MCF 10A (cell line): ENCODE data around the gene ARHGAP10. TPM values are rescaled to one million over a fixed set of nuclear protein-coding genes. Genes with fewer than 3 reads are reported as not detected.
A peak's percentile ranks its signal among the peaks of the same experiment; 100 is the strongest.

ENCODE experiments used
- BruUV-seq: library from RNA; stranded (reverse); fragments of 400-500 nt; replicated peaks from 2 replicates; lab custom pipeline; 2021; lab: Mats Ljungman, UMichigan
- CTCF ChIA-PET: fragments of 300-600 bp; sonication (Branson Sonifier 250); formaldehyde crosslinking; extraction: SDS; loops from one replicate; lab custom pipeline; 2021; ENCODE audit warnings: antibody characterized with exemption, inconsistent platforms; lab: Yijun Ruan, JAX
- POLR2A ChIA-PET: fragments of 300-600, 350-650 bp; sonication (Branson Sonifier 250); formaldehyde crosslinking; extraction: SDS; loops from one replicate; lab custom pipeline; 2020; ENCODE audit warnings: antibody characterized with exemption, inconsistent platforms; lab: Yijun Ruan, JAX
- DNase-seq: peaks from one replicate; pipeline ENCODE4 v3.0.0-alpha.2; 2018; ENCODE audit not compliant: unreplicated experiment
- H3K27ac Mint-ChIP-seq: one replicate; pipeline ENCODE4 v1.8.0; 2022; ENCODE audit warnings: mild to moderate bottlenecking, low read depth, mixed read lengths; ENCODE audit not compliant: unreplicated experiment
- H3K27me3 Mint-ChIP-seq: one replicate; pipeline ENCODE4 v1.8.0; 2022; ENCODE audit warnings: mixed read lengths; ENCODE audit not compliant: insufficient read depth, unreplicated experiment
- H3K36me3 Mint-ChIP-seq: one replicate; pipeline ENCODE4 v1.8.0; 2022; ENCODE audit warnings: mild to moderate bottlenecking, moderate library complexity, mixed read lengths; ENCODE audit not compliant: insufficient read depth, unreplicated experiment
- H3K4me1 Mint-ChIP-seq: one replicate; pipeline ENCODE4 v1.8.0; 2022; ENCODE audit warnings: mixed read lengths; ENCODE audit not compliant: insufficient read depth, unreplicated experiment
- H3K4me3 Mint-ChIP-seq: one replicate; pipeline ENCODE4 v1.8.0; 2022; ENCODE audit warnings: mild to moderate bottlenecking, moderate library complexity, mixed read lengths; ENCODE audit not compliant: unreplicated experiment
- H3K9me3 Mint-ChIP-seq: one replicate; pipeline ENCODE4 v1.8.0; 2022; ENCODE audit warnings: mixed read lengths; ENCODE audit not compliant: unreplicated experiment
- CTCF ChIP-seq: fragments of 200-600 bp; IDR thresholded peaks from one replicate; pipeline ENCODE4 v1.8.0; 2022; ENCODE audit warnings: antibody characterized with exemption, mild to moderate bottlenecking; ENCODE audit not compliant: unreplicated experiment
- intact Hi-C: fragments of 100-400 bp; cut with micrococcal nuclease; formaldehyde crosslinking; loops from 2 replicates; pipeline ENCODE4 v1.14.1; 2022
- total RNA-seq: library from RNA; stranded (reverse); gene quantifications from 2 replicates; pipeline ENCODE4 v1.2.3, GENCODE V29; 2022

ARHGAP10 gene
- total RNA-seq, 1 experiment from 2014 or later: 22.4 TPM

- Mint-ChIP-seq H3K27me3 (no peaks in the 10 kb centered on the region), H3K4me3 (no peak overlapping the region), H3K27ac (no peak overlapping the region), H3K4me1 (peaks cover 26% of the 10 kb centered on the region), H3K9me3 (no peaks in the 10 kb centered on the region), H3K36me3 (peaks cover 13% of the 10 kb centered on the region)
- ChIA-PET POLR2A (interaction anchor here (1.7 kb wide), 1 partner anchor 12 kb away, joined by 5 read pairs; no protein-coding TSS in a partner anchor), CTCF (interaction anchor here (1.2 kb wide), 1 partner anchor 47 kb away, joined by 4 read pairs; no protein-coding TSS in a partner anchor)
- intact Hi-C loops: no loop called here
- TF ChIP-seq CTCF: no peak
- BruUV-seq: no TSS peak
- DNase-seq: no peak
These were observed 102.6 kb downstream of the ARHGAP10 start for GRCh38 chr4:147834480-147834879.

GRCh38 chr4:147836807-147837206, 104.9 kb downstream of the ARHGAP10 start:
- Mint-ChIP-seq H3K27ac (no peak overlapping the region), H3K27me3 (no peaks in the 10 kb centered on the region), H3K9me3 (no peaks in the 10 kb centered on the region), H3K36me3 (peaks cover 7% of the 10 kb centered on the region), H3K4me1 (peaks cover 5% of the 10 kb centered on the region), H3K4me3 (no peak overlapping the region)
- ChIA-PET POLR2A (interaction anchor here (1.2 kb wide), 3 partner anchors 10 to 105 kb away, joined by 3 to 4 read pairs (median 3); partner anchors contain the start of gene ARHGAP10), CTCF (interaction anchor here (0.6 to 3.2 kb wide), 7 partner anchors 11 to 346 kb away, joined by 3 to 26 read pairs (median 5); partner anchors contain the start of gene ARHGAP10)
- BruUV-seq: no TSS peak
- TF ChIP-seq CTCF: no peak
- no peak for DNase-seq
- intact Hi-C loops: loop anchor here (1.0 kb wide), 2 partner anchors 123 to 129 kb away; no protein-coding TSS in a partner anchor

GRCh38 chr4:147837435-147837834, 105.5 kb downstream of the ARHGAP10 start:
- intact Hi-C loops: loop anchor here (1.0 kb wide), 2 partner anchors 123 to 129 kb away; no protein-coding TSS in a partner anchor
- Mint-ChIP-seq H3K36me3 (peaks cover 7% of the 10 kb centered on the region), H3K9me3 (no peaks in the 10 kb centered on the region), H3K4me1 (no peaks in the 10 kb centered on the region), H3K4me3 (no peak overlapping the region), H3K27ac (no peak overlapping the region), H3K27me3 (no peaks in the 10 kb centered on the region)
- DNase-seq: peak; percentile 51
- BruUV-seq: no TSS peak
- peak; percentile 9 for TF ChIP-seq CTCF
- CTCF ChIA-PET: interaction anchor here (0.6 to 3.2 kb wide), 10 partner anchors 11 to 977 kb away, joined by 3 to 26 read pairs (median 3); no protein-coding TSS in a partner anchor
- POLR2A ChIA-PET: interaction anchor here (1.2 kb wide), 1 partner anchor 13 kb away, joined by 3 read pairs; no protein-coding TSS in a partner anchor

GRCh38 chr4:147837854-147838253, 106.0 kb downstream of the ARHGAP10 start:
- no TSS peak for BruUV-seq
- intact Hi-C loops: loop anchor here (1.0 kb wide), 2 partner anchors 124 to 130 kb away; no protein-coding TSS in a partner anchor
- POLR2A ChIA-PET: interaction anchor here (1.2 to 1.4 kb wide), 2 partner anchors 8 to 13 kb away, joined by 3 to 4 read pairs; no protein-coding TSS in a partner anchor
- CTCF ChIA-PET: interaction anchor here (0.6 to 3.2 kb wide), 9 partner anchors 10 to 976 kb away, joined by 3 to 26 read pairs (median 3); no protein-coding TSS in a partner anchor
- Mint-ChIP-seq H3K4me1 (no peaks in the 10 kb centered on the region), H3K36me3 (peaks cover 7% of the 10 kb centered on the region), H3K27ac (no peak overlapping the region), H3K4me3 (no peak overlapping the region), H3K9me3 (no peaks in the 10 kb centered on the region), H3K27me3 (no peaks in the 10 kb centered on the region)
- no peak for TF ChIP-seq CTCF
- no peak for DNase-seq
